Activated CD8-positive, alpha-beta memory T cell treated with anti-CD3 and anti-CD28 coated beads for 36 hours (primary cell): Measurements from ENCODE around the gene CEP55. TPM values are rescaled to one million over a fixed set of nuclear protein-coding genes. Genes with fewer than 3 reads are reported as not detected.

Experiments
- CTCF ChIA-PET: fragments of 350-600 bp; sonication (Branson Sonifier 250); formaldehyde crosslinking; loops from one replicate; lab custom pipeline; 2021; ENCODE audit warnings: antibody characterized with exemption; lab: Charles Lee
- POLR2A ChIA-PET: fragments of 350-600 bp; sonication (Branson Sonifier 250); formaldehyde crosslinking; loops from one replicate; lab custom pipeline; 2021; ENCODE audit warnings: antibody characterized with exemption; lab: Charles Lee
- total RNA-seq, 2 experiments: library from RNA; stranded (reverse); gene quantifications; one replicate each; pipeline ENCODE4 v1.2.3, GENCODE V29; 2021

CEP55 gene
- total RNA-seq, 2 experiments from 2014 or later: 43.8 to 44.4 TPM

- CTCF ChIA-PET: no interaction called here
- POLR2A ChIA-PET: no interaction called here
These were observed 77.5 kb downstream of the CEP55 start for GRCh38 chr10:93573924-93574323.

GRCh38 chr10:93576888-93577287, 80.5 kb downstream of the CEP55 start:
- ChIA-PET CTCF (no interaction called here), POLR2A (no interaction called here)

GRCh38 chr10:93577565-93577964, 81.2 kb downstream of the CEP55 start:
- ChIA-PET CTCF (no interaction called here), POLR2A (no interaction called here)

Other genes with a start within 250 kb of the CEP55 start
- gene MYOF, start 14.3 kb upstream of the CEP55 start, total RNA-seq: 10 to 100 TPM; 39.2 to 43.4 TPM
- gene FFAR4, start 70.1 kb downstream of the CEP55 start, total RNA-seq: not detected
- gene RBP4, start 104.6 kb downstream of the CEP55 start, total RNA-seq: not detected
- gene PDE6C, start 115.9 kb downstream of the CEP55 start, total RNA-seq: not detected
- gene FRA10AC1, start 206.0 kb downstream of the CEP55 start, total RNA-seq: 10 to 100 TPM; 13.2 to 14.3 TPM